ENCODE data around the gene PXMP2.

PXMP2 gene

DNA sequence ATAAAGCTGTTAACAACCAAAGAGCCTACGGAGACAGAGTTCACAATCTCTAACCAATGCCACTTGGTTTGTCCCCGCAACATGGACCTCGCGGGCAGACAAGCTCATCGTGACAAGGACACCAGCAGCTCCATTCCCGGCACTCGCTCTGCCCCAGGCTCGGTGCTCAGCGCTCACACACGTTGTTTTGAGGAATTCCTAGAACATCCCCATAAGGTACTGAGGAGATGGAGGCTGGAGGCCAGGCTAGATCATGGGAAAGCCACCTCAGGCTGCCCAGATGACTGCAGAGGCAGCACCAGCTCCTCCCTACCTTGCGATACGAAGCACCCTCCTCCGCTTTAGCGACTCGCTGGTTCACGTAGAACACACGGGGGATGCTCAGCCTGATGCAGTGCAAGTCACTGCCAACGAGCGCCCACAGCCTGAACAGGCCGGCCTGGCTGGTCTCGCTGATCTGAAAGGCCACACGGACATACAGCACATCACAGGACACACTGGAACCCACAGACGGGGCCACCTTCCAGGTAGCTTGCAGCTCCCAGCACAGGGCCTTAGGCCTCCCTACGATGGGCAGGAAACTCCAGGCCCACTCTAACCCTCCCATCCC, 38.7 kb upstream of the PXMP2 start:
- Histone ChIP-seq H3K36me3 (ENCODE audit: insufficient read depth, low read length) (peaks cover 92% of the 10 kb centered on the region), H3K4me2 (ENCODE audit: low read length) (no peak overlapping the region), H3K9ac (ENCODE audit: low read length) (no peak overlapping the region), H3K4me1 (ENCODE audit: insufficient read depth, low read length, severe bottlenecking) (no peaks in the 10 kb centered on the region), H3K79me2 (ENCODE audit: insufficient read depth, low read length) (no peaks in the 10 kb centered on the region), H4K20me1 (ENCODE audit: insufficient read depth, low read length) (no peaks in the 10 kb centered on the region), H3K27ac (ENCODE audit: low read depth, low read length, poor library complexity, severe bottlenecking) (no peak overlapping the region), H3K9me3 (ENCODE audit: low read length) (no peaks in the 10 kb centered on the region), H2AFZ (ENCODE audit: low read length) (no peak overlapping the region), H3K4me3 (ENCODE audit: low read depth, low read length, poor library complexity, severe bottlenecking) (no peak overlapping the region), H3K27me3 (ENCODE audit: insufficient read depth, low read length) (no peaks in the 10 kb centered on the region), H3F3A (ENCODE audit: insufficient read depth, low read length) (no peaks in the 10 kb centered on the region), H3K9me2 (ENCODE audit: low read depth, low read length) (no peaks in the 10 kb centered on the region)
- TF ChIP-seq EZH2 (IDR thresholded peaks at IDR 0.05; ENCODE audit: borderline replicate concordance, low read length), result no peak
- TF ChIP-seq, protein P1, sequence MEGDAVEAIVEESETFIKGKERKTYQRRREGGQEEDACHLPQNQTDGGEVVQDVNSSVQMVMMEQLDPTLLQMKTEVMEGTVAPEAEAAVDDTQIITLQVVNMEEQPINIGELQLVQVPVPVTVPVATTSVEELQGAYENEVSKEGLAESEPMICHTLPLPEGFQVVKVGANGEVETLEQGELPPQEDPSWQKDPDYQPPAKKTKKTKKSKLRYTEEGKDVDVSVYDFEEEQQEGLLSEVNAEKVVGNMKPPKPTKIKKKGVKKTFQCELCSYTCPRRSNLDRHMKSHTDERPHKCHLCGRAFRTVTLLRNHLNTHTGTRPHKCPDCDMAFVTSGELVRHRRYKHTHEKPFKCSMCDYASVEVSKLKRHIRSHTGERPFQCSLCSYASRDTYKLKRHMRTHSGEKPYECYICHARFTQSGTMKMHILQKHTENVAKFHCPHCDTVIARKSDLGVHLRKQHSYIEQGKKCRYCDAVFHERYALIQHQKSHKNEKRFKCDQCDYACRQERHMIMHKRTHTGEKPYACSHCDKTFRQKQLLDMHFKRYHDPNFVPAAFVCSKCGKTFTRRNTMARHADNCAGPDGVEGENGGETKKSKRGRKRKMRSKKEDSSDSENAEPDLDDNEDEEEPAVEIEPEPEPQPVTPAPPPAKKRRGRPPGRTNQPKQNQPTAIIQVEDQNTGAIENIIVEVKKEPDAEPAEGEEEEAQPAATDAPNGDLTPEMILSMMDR (IDR thresholded peaks at IDR 0.05; ENCODE audit: low read length), result no peak

DNA sequence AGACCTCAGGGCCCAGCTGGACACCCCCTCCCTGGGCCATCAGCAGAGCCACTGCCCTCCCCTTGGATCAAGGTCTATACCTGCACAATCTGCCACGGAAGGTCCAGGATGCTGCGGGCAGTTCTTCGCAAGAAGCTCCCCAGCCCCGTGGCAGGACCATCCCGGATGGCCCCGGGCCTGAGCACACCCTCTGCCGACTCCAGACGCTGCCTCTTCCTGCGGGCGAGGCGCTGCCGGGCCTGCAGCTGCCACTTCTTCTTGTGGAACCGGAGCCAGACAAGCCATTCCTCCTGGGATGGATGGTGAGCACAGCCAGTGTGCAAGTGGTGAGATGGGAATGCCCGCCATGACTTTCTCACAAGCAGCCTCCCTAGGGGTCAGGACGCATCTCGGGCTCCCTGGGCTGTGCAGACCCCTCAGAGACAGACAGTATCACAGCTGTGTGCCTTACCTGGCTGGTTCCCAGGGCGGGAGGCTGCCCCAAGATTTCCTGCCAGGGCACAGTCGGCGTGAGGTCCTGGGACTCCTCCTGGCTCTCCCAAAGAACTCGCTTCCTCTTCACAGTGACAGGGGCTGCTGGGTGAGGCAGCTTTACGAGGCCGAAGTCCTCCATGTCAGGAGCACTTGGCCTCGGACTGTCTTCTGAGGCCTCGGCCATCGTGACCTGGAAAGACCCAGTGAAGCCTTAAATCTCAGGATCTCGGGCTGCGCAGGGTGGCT, 38.0 kb upstream of the PXMP2 start:
- TF ChIP-seq, protein P1 (IDR thresholded peaks at IDR 0.05; ENCODE audit: low read length), result no peak
- TF ChIP-seq EZH2 (IDR thresholded peaks at IDR 0.05; ENCODE audit: borderline replicate concordance, low read length), result no peak
- H2AFZ ChIP-seq (ENCODE audit: low read length), result no peak overlapping the region
- H3K9me2 ChIP-seq (ENCODE audit: low read depth, low read length), result no peaks in the 10 kb centered on the region
- peaks cover 92% of the 10 kb centered on the region for H3K36me3 ChIP-seq (ENCODE audit: insufficient read depth, low read length)
- H3K9me3 ChIP-seq (ENCODE audit: low read length), result no peaks in the 10 kb centered on the region
- no peak overlapping the region for H3K27ac ChIP-seq (ENCODE audit: low read depth, low read length, poor library complexity, severe bottlenecking)
- H4K20me1 ChIP-seq (ENCODE audit: insufficient read depth, low read length), result no peaks in the 10 kb centered on the region
- no peaks in the 10 kb centered on the region for H3K4me1 ChIP-seq (ENCODE audit: insufficient read depth, low read length, severe bottlenecking)
- H3F3A ChIP-seq (ENCODE audit: insufficient read depth, low read length), result no peaks in the 10 kb centered on the region
- no peaks in the 10 kb centered on the region for H3K27me3 ChIP-seq (ENCODE audit: insufficient read depth, low read length)
- no peak overlapping the region for H3K4me2 ChIP-seq (ENCODE audit: low read length)
- H3K79me2 ChIP-seq (ENCODE audit: insufficient read depth, low read length), result no peaks in the 10 kb centered on the region
- no peak overlapping the region for H3K9ac ChIP-seq (ENCODE audit: low read length)
- no peak overlapping the region for H3K4me3 ChIP-seq (ENCODE audit: low read depth, low read length, poor library complexity, severe bottlenecking)

DNA sequence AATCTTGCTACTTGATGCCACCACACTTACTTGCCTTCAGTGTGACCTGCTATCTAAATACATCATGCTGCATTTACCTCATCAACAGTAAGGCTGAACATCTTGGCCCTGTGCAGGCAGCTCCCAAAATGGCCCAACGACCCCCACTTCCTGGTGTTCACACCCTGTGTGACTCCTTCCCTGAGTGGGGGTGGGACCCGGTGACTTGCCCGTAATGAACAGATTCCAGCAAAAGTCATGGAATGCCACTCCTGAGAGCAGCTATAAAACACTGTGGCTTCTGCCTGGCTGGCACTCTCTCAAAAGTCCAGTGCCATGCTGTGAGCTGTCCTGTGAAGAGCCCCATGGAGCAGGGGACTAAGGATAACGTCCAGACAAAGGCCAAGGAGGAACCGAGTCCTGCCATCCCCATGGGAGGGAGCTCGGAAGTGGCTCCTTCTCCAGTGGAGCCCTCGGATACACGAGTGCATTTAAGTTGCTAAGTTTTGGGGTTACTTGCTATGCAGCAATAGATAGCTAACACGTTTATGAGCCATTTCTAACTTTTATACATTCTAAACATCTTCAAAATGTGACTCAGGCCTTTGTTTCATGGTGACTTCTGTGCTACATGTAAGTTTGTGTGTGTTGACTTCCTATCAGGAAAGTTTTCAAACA, 35.8 kb upstream of the PXMP2 start:
- Histone ChIP-seq H3K27me3 (ENCODE audit: insufficient read depth, low read length) (no peaks in the 10 kb centered on the region), H3K9ac (ENCODE audit: low read length) (no peak overlapping the region), H3K36me3 (ENCODE audit: insufficient read depth, low read length) (peaks cover 96% of the 10 kb centered on the region), H3K27ac (ENCODE audit: low read depth, low read length, poor library complexity, severe bottlenecking) (no peak overlapping the region), H3K79me2 (ENCODE audit: insufficient read depth, low read length) (no peaks in the 10 kb centered on the region), H2AFZ (ENCODE audit: low read length) (no peak overlapping the region), H3K9me3 (ENCODE audit: low read length) (no peaks in the 10 kb centered on the region), H4K20me1 (ENCODE audit: insufficient read depth, low read length) (no peaks in the 10 kb centered on the region), H3K4me2 (ENCODE audit: low read length) (no peak overlapping the region), H3K9me2 (ENCODE audit: low read depth, low read length) (no peaks in the 10 kb centered on the region), H3K4me3 (ENCODE audit: low read depth, low read length, poor library complexity, severe bottlenecking) (no peak overlapping the region), H3K4me1 (ENCODE audit: insufficient read depth, low read length, severe bottlenecking) (no peaks in the 10 kb centered on the region), H3F3A (ENCODE audit: insufficient read depth, low read length) (no peaks in the 10 kb centered on the region)
- TF ChIP-seq EZH2 (IDR thresholded peaks at IDR 0.05; ENCODE audit: borderline replicate concordance, low read length), result no peak
- TF ChIP-seq, protein P1 (IDR thresholded peaks at IDR 0.05; ENCODE audit: low read length), result no peak
